Measurements from ENCODE around the gene SPAG6.

DNA sequence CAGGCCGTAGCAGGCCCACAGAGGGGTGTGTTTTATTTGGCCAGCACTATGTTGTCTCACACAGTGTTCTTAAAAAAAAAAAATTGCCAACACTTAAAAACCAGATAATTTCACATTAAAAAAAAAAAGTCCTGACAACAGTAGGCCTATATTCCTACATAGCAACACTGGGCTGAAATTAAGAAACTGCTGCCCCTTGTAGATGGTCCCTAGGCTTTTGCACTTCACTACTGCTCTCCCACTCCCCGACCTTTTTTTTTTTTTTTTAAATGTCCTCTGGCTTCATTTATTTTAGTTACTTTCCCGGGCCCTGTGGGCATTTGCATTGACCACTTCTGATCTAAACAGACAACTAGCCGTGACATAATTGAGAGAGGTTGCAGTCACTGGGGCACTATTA is 36.0 kb downstream of the SPAG6 start:
- TF ChIP-seq POLR2A (IDR thresholded peaks at IDR 0.05): no peak
- TF ChIP-seq, protein P1, sequence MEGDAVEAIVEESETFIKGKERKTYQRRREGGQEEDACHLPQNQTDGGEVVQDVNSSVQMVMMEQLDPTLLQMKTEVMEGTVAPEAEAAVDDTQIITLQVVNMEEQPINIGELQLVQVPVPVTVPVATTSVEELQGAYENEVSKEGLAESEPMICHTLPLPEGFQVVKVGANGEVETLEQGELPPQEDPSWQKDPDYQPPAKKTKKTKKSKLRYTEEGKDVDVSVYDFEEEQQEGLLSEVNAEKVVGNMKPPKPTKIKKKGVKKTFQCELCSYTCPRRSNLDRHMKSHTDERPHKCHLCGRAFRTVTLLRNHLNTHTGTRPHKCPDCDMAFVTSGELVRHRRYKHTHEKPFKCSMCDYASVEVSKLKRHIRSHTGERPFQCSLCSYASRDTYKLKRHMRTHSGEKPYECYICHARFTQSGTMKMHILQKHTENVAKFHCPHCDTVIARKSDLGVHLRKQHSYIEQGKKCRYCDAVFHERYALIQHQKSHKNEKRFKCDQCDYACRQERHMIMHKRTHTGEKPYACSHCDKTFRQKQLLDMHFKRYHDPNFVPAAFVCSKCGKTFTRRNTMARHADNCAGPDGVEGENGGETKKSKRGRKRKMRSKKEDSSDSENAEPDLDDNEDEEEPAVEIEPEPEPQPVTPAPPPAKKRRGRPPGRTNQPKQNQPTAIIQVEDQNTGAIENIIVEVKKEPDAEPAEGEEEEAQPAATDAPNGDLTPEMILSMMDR (IDR thresholded peaks at IDR 0.05): no peak

All from tibial nerve (tissue), 3 donors.